ENCODE measurements around the gene ITGB1. TPM values are rescaled to one million over a fixed set of nuclear protein-coding genes. Genes with fewer than 3 reads are reported as not detected.
"Not testable (repeated sequence)": the region's sequence is repeated elsewhere in the genome, so short reads cannot be mapped to it uniquely, and the experiment has no call there.

The ITGB1 gene
- total RNA-seq, 3 donors from 2014 or later, result 438 to 1,565 (median 480) TPM

- intact Hi-C loops (cut with DNase I; ENCODE audit: low total_unique reads), result no loop called here
- Histone ChIP-seq H3K4me1 (no peaks in the 10 kb centered on the region), H3K9me3 (no peaks in the 10 kb centered on the region), H3K27ac (no peak overlapping the region), H3K36me3 (no peaks in the 10 kb centered on the region), H3K4me3 (no peak overlapping the region), H3K27me3 (no peaks in the 10 kb centered on the region)
- DNase-seq (ENCODE audit: low spot score in 2 of 2), result no peak
- TF ChIP-seq POLR2AphosphoS5 (IDR thresholded peaks at IDR 0.05) (no peak), POLR2A (IDR thresholded peaks at IDR 0.05) (no peak), CTCF (IDR thresholded peaks at IDR 0.05) (no peak)
Measured at GRCh38 chr10:32923849-32924248, 34.2 kb downstream of the ITGB1 start.

- no peaks in the 10 kb centered on the region for H3K9me3 ChIP-seq
- no peak for DNase-seq (ENCODE audit: low spot score in 2 of 2)
- no peaks in the 10 kb centered on the region for H3K4me1 ChIP-seq
- H3K27ac ChIP-seq, result no peak overlapping the region
- H3K27me3 ChIP-seq, result no peaks in the 10 kb centered on the region
- H3K4me3 ChIP-seq, result no peak overlapping the region
- no peaks in the 10 kb centered on the region for H3K36me3 ChIP-seq
- TF ChIP-seq POLR2AphosphoS5 (IDR thresholded peaks at IDR 0.05), result no peak
- no peak for TF ChIP-seq POLR2A (IDR thresholded peaks at IDR 0.05)
- TF ChIP-seq CTCF (IDR thresholded peaks at IDR 0.05), result no peak
- intact Hi-C loops (cut with DNase I; ENCODE audit: low total_unique reads), result no loop called here
Measured at GRCh38 chr10:32923134-32923533, 34.9 kb downstream of the ITGB1 start.

DNA sequence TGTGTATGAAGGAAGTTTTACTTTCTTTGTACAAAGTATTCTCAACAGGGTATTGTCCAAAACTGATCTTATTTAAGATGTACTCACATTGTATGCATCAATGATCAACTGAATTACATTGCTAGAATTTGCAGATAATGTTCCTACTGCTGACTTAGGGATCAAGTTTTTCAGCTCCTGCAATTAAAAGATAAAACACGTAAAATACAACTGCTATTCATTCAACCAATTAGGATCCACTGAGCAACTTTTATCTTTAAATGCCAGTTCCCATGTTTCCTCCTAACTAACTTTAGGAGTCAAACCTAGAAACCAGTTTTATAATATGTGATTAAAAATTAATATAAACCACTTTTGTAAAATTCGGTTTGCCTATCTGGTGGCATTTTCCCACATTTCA is 35.9 kb downstream of the ITGB1 start:
- Histone ChIP-seq H3K4me1 (no peaks in the 10 kb centered on the region), H3K9me3 (no peaks in the 10 kb centered on the region), H3K27me3 (no peaks in the 10 kb centered on the region), H3K4me3 (no peak overlapping the region), H3K27ac (no peak overlapping the region), H3K36me3 (no peaks in the 10 kb centered on the region)
- no peak for DNase-seq (ENCODE audit: low spot score in 2 of 2)
- no peak for TF ChIP-seq POLR2A (IDR thresholded peaks at IDR 0.05)
- no peak for TF ChIP-seq CTCF (IDR thresholded peaks at IDR 0.05)
- TF ChIP-seq POLR2AphosphoS5 (IDR thresholded peaks at IDR 0.05), result no peak
- intact Hi-C loops (cut with DNase I; ENCODE audit: low total_unique reads), result no loop called here

- H3K9me3 ChIP-seq; H3K36me3 ChIP-seq; DNase-seq (ENCODE audit: low spot score in 2 of 2); H3K27me3 ChIP-seq; H3K27ac ChIP-seq; intact Hi-C loops (cut with DNase I; ENCODE audit: low total_unique reads); H3K4me3 ChIP-seq; H3K4me1 ChIP-seq: not testable (repeated sequence)
Measured at GRCh38 chr10:32917817-32918216, 40.2 kb downstream of the ITGB1 start.

GRCh38 chr10:32911285-32912016 is 46.6 kb downstream of the ITGB1 start:
- H3K9me3 ChIP-seq, result no peaks in the 10 kb centered on the region

GRCh38 chr10:32909970-32910369 is 48.1 kb downstream of the ITGB1 start:
- DNase-seq (ENCODE audit: low spot score in 2 of 2); intact Hi-C loops (cut with DNase I; ENCODE audit: low total_unique reads); H3K9me3 ChIP-seq; H3K4me3 ChIP-seq; H3K4me1 ChIP-seq; H3K27me3 ChIP-seq; H3K36me3 ChIP-seq; H3K27ac ChIP-seq: not testable (repeated sequence)

More at GRCh38 chr10:32911285-32912016, 46.6 kb downstream of the ITGB1 start:
- no peaks in the 10 kb centered on the region for H3K27me3 ChIP-seq
- H3K4me1 ChIP-seq, result no peaks in the 10 kb centered on the region
- H3K36me3 ChIP-seq, result no peaks in the 10 kb centered on the region
- H3K27ac ChIP-seq, result no peak overlapping the region
- TF ChIP-seq POLR2AphosphoS5 (IDR thresholded peaks at IDR 0.05) (no peak), POLR2A (IDR thresholded peaks at IDR 0.05) (no peak), CTCF (IDR thresholded peaks at IDR 0.05) (no peak)
- DNase-seq (ENCODE audit: low spot score in 2 of 2), result no peak
- intact Hi-C loops (cut with DNase I; ENCODE audit: low total_unique reads), result no loop called here
- no peak overlapping the region for H3K4me3 ChIP-seq

Measured in breast epithelium (tissue), 4 donors.